Heart left ventricle (tissue), 16 donors: ENCODE results near the gene QDPR. TPM values are rescaled to one million over a fixed set of nuclear protein-coding genes. Genes with fewer than 3 reads are reported as not detected.

ENCODE experiments used
- ATAC-seq, 4 donors: fragments of 200-7000 bp; cut with Tn5 transposase; one replicate each; pipeline ENCODE4 v1.9.1; 2020 to 2022; ENCODE audit warnings: moderate library complexity in 4 of 4, mild to moderate bottlenecking in 3 of 4, moderate number of reproducible peaks in 1 of 4
- DNase-seq, 5 donors: peaks; one replicate each; pipeline ENCODE4 v3.0.0-alpha.2; 2020
- H3K27ac ChIP-seq, 12 donors: fragments of 200-600 bp; sonication (generic) in 4 of 12; one replicate each; pipeline versions ENCODE4 v1.5.0 to v1.8.0; 2016 to 2022; ENCODE audit warnings: mild to moderate bottlenecking in 2 of 12
- H3K27me3 ChIP-seq, 9 donors: fragments of 200-600 bp; sonication (generic) in 2 of 9; one replicate each; pipeline versions ENCODE4 v1.5.1 to v1.8.0; 2016 to 2022; ENCODE audit warnings: mild to moderate bottlenecking in 3 of 9
- H3K36me3 ChIP-seq, 9 donors: fragments of 200-600 bp; sonication (generic) in 2 of 9; one replicate each; pipeline versions ENCODE4 v1.5.0 to v1.8.0; 2018 to 2022; ENCODE audit warnings: mild to moderate bottlenecking in 2 of 9
- H3K4me1 ChIP-seq, 12 donors: fragments of 200-600 bp; sonication (generic) in 4 of 12; one replicate each; pipeline versions ENCODE4 v1.5.0 to v1.8.0; 2016 to 2022; ENCODE audit warnings: mild to moderate bottlenecking in 3 of 12
- H3K4me3 ChIP-seq, 12 donors: fragments of 200-600 bp; sonication (generic) in 4 of 12; one replicate each; pipeline versions ENCODE4 v1.5.0 to v1.8.0; 2017 to 2022; ENCODE audit warnings: mild to moderate bottlenecking in 9 of 12, moderate library complexity in 4 of 12
- H3K9me3 ChIP-seq, 12 donors: fragments of 200-600 bp; sonication (generic) in 4 of 12; one replicate each; pipeline versions ENCODE4 v1.5.0 to v1.8.0; 2016 to 2022; ENCODE audit warnings: mild to moderate bottlenecking in 1 of 12
- CTCF ChIP-seq, 12 donors: fragments of 200-600 bp; sonication (generic) in 4 of 12; IDR thresholded peaks; one replicate each; pipeline versions ENCODE4 v1.5.0 to v1.8.0; 2018 to 2022; ENCODE audit warnings: antibody characterized with exemption in 12 of 12, mild to moderate bottlenecking in 5 of 12
- POLR2A ChIP-seq, 2 donors: fragments of 450-650 bp; IDR thresholded peaks; one replicate each; pipeline ENCODE4 v1.6.1; 2017; ENCODE audit warnings: antibody characterized with exemption in 2 of 2, mild to moderate bottlenecking in 2 of 2, moderate library complexity in 2 of 2
- WGBS, 4 donors: extraction: QIAGEN DNeasy Blood & Tissue Kit in 2 of 4; methylation state at CpG; one replicate each; pipeline versions ENCODE4 v1.1.5 to v1.1.7; 2013 to 2018; 5-methylcytosine and 5-hydroxymethylcytosine counted together
- intact Hi-C, 10 donors: fragments of 100-400 bp; cut with DNase I; formaldehyde crosslinking; loops; one replicate each; pipeline versions ENCODE4 v1.11.1 to v1.14.2; 2022
- polyA plus RNA-seq, 2 donors: library from polyadenylated mRNA; stranded (reverse); fragments of 200-250 nt; gene quantifications; one replicate each; pipeline ENCODE4 v1.2.3, GENCODE V29; 2013
- total RNA-seq, 9 donors: library from RNA; depleted of rRNA in 2 of 9; stranded (reverse); fragments of >200 nt in 2 of 9; fragmentation: NEBNext Ultra II Directional in 3 of 9; extraction: Animal tissue kit (Norgen Biotek cat#: 25700) in 3 of 9; gene quantifications; one replicate each; pipeline versions ENCODE4 v1.1.0 to v1.2.4, GENCODE V29; 2016 to 2023
- donor health status: ischemic (EF 13 %, LVEDD 7.1; RV severe dilation, severe dysfunction).
- donor health status: healthy with polysubstance abuse.
- donor health status: DM: no; HTN: yes; CAD: no.
- donor health status: DM: no; HTN: no; CAD: no.
- donor health status: ischemic (EF 25% LVEDD 6.9; RV normal size, moderate dysfunction).
- donor health status: ischemic (EF 25% LVEDD 5.7; RV mildly dilated, moderate dysfunction).
- donor health status: healthy.
- donor health status: DM: yes; HTN: yes; CAD: no.
- donor health status: ischemic (EF 35%, LVEDD 5.7; RV mildly dilated, moderate dysfunction).
- donor health status: nonischemic (EF 11% LVEDD 7.7; RV severe dilation, severe dysfunction).
- donor health status: DM: yes; HTN: yes; CAD: no.
- donor health status: PGD.
- donor health status: ischemic (EF 29% LVEDD 5.4; RV normal size, mild dysfunction).
- donor health status: nonischemic (EF 23%, LVEDD 6.1; RV moderate dilation, normal function).

Gene QDPR
- total and polyA plus RNA-seq, 11 donors: 22.7 to 66.2 (median 42.5) TPM

- ATAC-seq: no peak
- Histone ChIP-seq H3K4me3 (no peak overlapping the region), H3K27me3 (peaks cover 0 to 12% (median 0%) of the 10 kb centered on the region in 9 donors), H3K4me1 (peaks cover 0 to 5% (median under 1%) of the 10 kb centered on the region in 12 donors), H3K27ac (no peak overlapping the region), H3K9me3 (no peaks in the 10 kb centered on the region), H3K36me3 (no peaks in the 10 kb centered on the region)
- no peak for DNase-seq
- intact Hi-C loops: no loop called here
- no peak for TF ChIP-seq CTCF (IDR thresholded peaks at IDR 0.05)
- no peak for TF ChIP-seq POLR2A (IDR thresholded peaks at IDR 0.05)
- WGBS, 4 donors: 45 to 55% (median 49%) methylated on average over 5 of the region's 5 CpGs
These were observed 5.8 kb upstream of the QDPR start for GRCh38 chr4:17517664-17518063.

- WGBS, 4 donors: 36 to 46% (median 43%) methylated on average over 1 of the region's 1 CpG
- no peak for DNase-seq
- intact Hi-C loops: no loop called here
- Histone ChIP-seq H3K36me3 (no peaks in the 10 kb centered on the region), H3K4me1 (peaks cover 0 to 10% (median 5%) of the 10 kb centered on the region in 12 donors), H3K27ac (no peak overlapping the region), H3K9me3 (no peaks in the 10 kb centered on the region), H3K27me3 (peaks cover 0 to 12% (median 0%) of the 10 kb centered on the region in 9 donors), H3K4me3 (no peak overlapping the region)
- no peak for ATAC-seq
- TF ChIP-seq CTCF (IDR thresholded peaks at IDR 0.05) (no peak), POLR2A (IDR thresholded peaks at IDR 0.05) (no peak)
These were observed 5.1 kb upstream of the QDPR start for GRCh38 chr4:17516980-17517379.

GRCh38 chr4:17515445-17516407, 3.8 kb upstream of the QDPR start:
- intact Hi-C loops: no loop called here
- no peaks in the 10 kb centered on the region for H3K36me3 ChIP-seq
- WGBS, 4 donors: 72 to 82% (median 79%) methylated on average over 14 of the region's 14 CpGs
- TF ChIP-seq CTCF (IDR thresholded peaks at IDR 0.05) (no peak), POLR2A (IDR thresholded peaks at IDR 0.05) (no peak)
- ATAC-seq (no peak), DNase-seq (no peak)
- H3K4me3 ChIP-seq: no peak overlapping the region
- no peaks in the 10 kb centered on the region for H3K9me3 ChIP-seq
- peaks cover 0 to 12% (median 0%) of the 10 kb centered on the region in 9 donors for H3K27me3 ChIP-seq
- peaks cover 0 to 15% (median 10%) of the 10 kb centered on the region in 12 donors for H3K4me1 ChIP-seq
- no peak overlapping the region for H3K27ac ChIP-seq

- H3K36me3 ChIP-seq: peaks cover 0 to 2% (median 0%) of the 10 kb centered on the region in 9 donors
- intact Hi-C loops: loop anchor here in 2 of 10 donors (5.0 kb wide), 1 partner anchor 62 kb away; the partner anchor contains the start of gene LAP3 (in 2 of the 2)
- TF ChIP-seq POLR2A (IDR thresholded peaks at IDR 0.05) (no peak), CTCF (IDR thresholded peaks at IDR 0.05) (no peak)
- H3K27ac ChIP-seq: no peak within 1 kb of the TSS
- H3K4me1 ChIP-seq: peaks cover 0 to 21% (median 18%) of the 10 kb centered on the region in 12 donors
- 84 to 91% (median 90%) methylated on average over 9 of the region's 9 CpGs for WGBS, 4 donors
- H3K4me3 ChIP-seq: no peak within 1 kb of the TSS
- no peak for DNase-seq
- H3K27me3 ChIP-seq: peaks cover 0 to 10% (median 0%) of the 10 kb centered on the region in 9 donors
- no peak for ATAC-seq
- H3K9me3 ChIP-seq: no peaks in the 10 kb centered on the region
These were observed 3.0 kb upstream of the QDPR start, which contains the start of gene CLRN2 for GRCh38 chr4:17514865-17515264. TSS of gene CLRN2 (plus strand) at chr4:17515165. CDS start at chr4:17515267, 102 bp downstream.
